Activated CD8-positive, alpha-beta T cell treated with anti-CD3 and anti-CD28 coated beads for 36 hours (primary cell): ENCODE results near the gene TUBA1B. TPM values are rescaled to one million over a fixed set of nuclear protein-coding genes. Genes with fewer than 3 reads are reported as not detected.
A peak's percentile ranks its signal among the peaks of the same experiment; 100 is the strongest.

Source experiments
- ATAC-seq: fragments of 200-7000 bp; cut with Tn5 transposase; one replicate; pipeline ENCODE4 v1.10.0; 2021; ENCODE audit warnings: mild to moderate bottlenecking, moderate library complexity
- CTCF ChIA-PET: fragments of 350-600 bp; sonication (Branson Sonifier 250); formaldehyde crosslinking; loops from one replicate; lab custom pipeline; 2021; ENCODE audit warnings: antibody characterized with exemption; lab: Charles Lee
- POLR2A ChIA-PET: fragments of 350-600 bp; sonication (Branson Sonifier 250); formaldehyde crosslinking; loops from one replicate; lab custom pipeline; 2021; ENCODE audit warnings: antibody characterized with exemption; lab: Charles Lee
- DNase-seq: peaks from one replicate; pipeline ENCODE4 v3.0.0-alpha.2; 2020
- H3K27ac Mint-ChIP-seq: one replicate; pipeline ENCODE4 v1.8.0; 2021; ENCODE audit warnings: mild to moderate bottlenecking, mixed read lengths
- H3K27me3 Mint-ChIP-seq: one replicate; pipeline ENCODE4 v1.8.0; 2021; ENCODE audit warnings: mixed read lengths
- H3K36me3 Mint-ChIP-seq: one replicate; pipeline ENCODE4 v1.8.0; 2021; ENCODE audit warnings: low read depth, mixed read lengths
- H3K4me1 Mint-ChIP-seq: one replicate; pipeline ENCODE4 v1.8.0; 2021; ENCODE audit warnings: low read depth, mixed read lengths
- H3K4me3 Mint-ChIP-seq: one replicate; pipeline ENCODE4 v1.8.0; 2021; ENCODE audit warnings: mild to moderate bottlenecking, moderate library complexity, mixed read lengths
- H3K9me3 Mint-ChIP-seq: one replicate; pipeline ENCODE4 v1.8.0; 2021; ENCODE audit warnings: mixed read lengths
- intact Hi-C: fragments of 100-400 bp; cut with micrococcal nuclease; formaldehyde crosslinking; loops from one replicate; pipeline ENCODE4 v1.10.0; 2022
- total RNA-seq, 2 experiments: library from RNA; stranded (reverse); gene quantifications; one replicate each; pipeline ENCODE4 v1.2.3, GENCODE V29; 2021
- TF ChIP-seq, protein P1 (sequence below): fragments of 200-600 bp; IDR thresholded peaks from one replicate; pipeline ENCODE4 v1.8.0; 2022; ENCODE audit warnings: antibody characterized with exemption, mild to moderate bottlenecking

TUBA1B gene
- total RNA-seq, 2 experiments from 2014 or later = 2,169 to 2,181 TPM

GRCh38 chr12:49098035-49098451 lies 33.2 kb downstream of the TUBA1B start:
- peaks cover 21% of the 10 kb centered on the region for H3K27me3 Mint-ChIP-seq
- peak; percentile 87 for ATAC-seq
- no peaks in the 10 kb centered on the region for H3K9me3 Mint-ChIP-seq
- intact Hi-C loops = loop anchor here (10.0 kb wide), 1 partner anchor 137 kb away; no protein-coding TSS in a partner anchor
- H3K4me3 Mint-ChIP-seq = no peak overlapping the region
- H3K36me3 Mint-ChIP-seq = peaks cover 8% of the 10 kb centered on the region
- no peak overlapping the region for H3K27ac Mint-ChIP-seq
- peaks cover 7% of the 10 kb centered on the region for H3K4me1 Mint-ChIP-seq
- TF ChIP-seq, protein P1, sequence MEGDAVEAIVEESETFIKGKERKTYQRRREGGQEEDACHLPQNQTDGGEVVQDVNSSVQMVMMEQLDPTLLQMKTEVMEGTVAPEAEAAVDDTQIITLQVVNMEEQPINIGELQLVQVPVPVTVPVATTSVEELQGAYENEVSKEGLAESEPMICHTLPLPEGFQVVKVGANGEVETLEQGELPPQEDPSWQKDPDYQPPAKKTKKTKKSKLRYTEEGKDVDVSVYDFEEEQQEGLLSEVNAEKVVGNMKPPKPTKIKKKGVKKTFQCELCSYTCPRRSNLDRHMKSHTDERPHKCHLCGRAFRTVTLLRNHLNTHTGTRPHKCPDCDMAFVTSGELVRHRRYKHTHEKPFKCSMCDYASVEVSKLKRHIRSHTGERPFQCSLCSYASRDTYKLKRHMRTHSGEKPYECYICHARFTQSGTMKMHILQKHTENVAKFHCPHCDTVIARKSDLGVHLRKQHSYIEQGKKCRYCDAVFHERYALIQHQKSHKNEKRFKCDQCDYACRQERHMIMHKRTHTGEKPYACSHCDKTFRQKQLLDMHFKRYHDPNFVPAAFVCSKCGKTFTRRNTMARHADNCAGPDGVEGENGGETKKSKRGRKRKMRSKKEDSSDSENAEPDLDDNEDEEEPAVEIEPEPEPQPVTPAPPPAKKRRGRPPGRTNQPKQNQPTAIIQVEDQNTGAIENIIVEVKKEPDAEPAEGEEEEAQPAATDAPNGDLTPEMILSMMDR = peak; percentile 87
- ChIA-PET CTCF (interaction anchor here (0.7 to 10.5 kb wide), 26 partner anchors 11 to 383 kb away, joined by 3 to 220 read pairs (median 6); partner anchors contain the start of genes ARF3, LMBR1L, RHEBL1 and TUBA1B), POLR2A (interaction anchor here (0.7 to 5.1 kb wide), 4 partner anchors 10 to 52 kb away, joined by 3 to 25 read pairs (median 6); partner anchors contain the start of gene TUBA1B)
- peak; percentile 81 for DNase-seq

DNA sequence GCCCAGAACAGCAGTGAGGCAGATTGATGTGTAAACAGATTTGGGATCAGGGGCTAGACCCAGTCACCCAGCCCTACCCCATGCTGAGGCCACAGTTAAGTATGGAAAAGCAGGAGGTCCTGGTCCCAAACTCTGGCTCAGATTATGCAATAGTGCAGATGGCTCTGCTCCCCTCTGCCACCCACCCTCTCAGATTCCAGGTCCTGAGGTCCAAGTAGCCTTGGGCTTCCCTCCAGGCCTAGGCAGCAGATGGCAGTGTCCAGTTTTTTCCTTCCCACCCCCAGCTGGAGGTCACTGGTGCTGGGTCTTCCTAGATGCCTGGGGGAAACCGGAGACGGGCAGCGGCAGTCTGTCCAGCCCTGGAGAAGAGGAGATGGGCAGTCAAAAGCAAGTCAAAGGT lies 33.8 kb downstream of the TUBA1B start:
- Mint-ChIP-seq H3K27me3 (peaks cover 26% of the 10 kb centered on the region), H3K36me3 (peaks cover 8% of the 10 kb centered on the region), H3K4me1 (peaks cover 10% of the 10 kb centered on the region), H3K9me3 (no peaks in the 10 kb centered on the region), H3K4me3 (no peak overlapping the region), H3K27ac (no peak overlapping the region)
- TF ChIP-seq, protein P1 = no peak
- CTCF ChIA-PET = interaction anchor here (1.4 to 10.5 kb wide), 13 partner anchors 11 to 255 kb away, joined by 3 to 220 read pairs (median 9); partner anchors contain the start of genes LMBR1L and RHEBL1
- POLR2A ChIA-PET = interaction anchor here (0.5 to 5.1 kb wide), 4 partner anchors 9 to 434 kb away, joined by 3 to 25 read pairs (median 6); partner anchors contain the start of gene TUBA1B
- DNase-seq (no peak), ATAC-seq (no peak)
- intact Hi-C loops = loop anchor here (2.0 to 10.0 kb wide), 2 partner anchors 33 to 137 kb away; no protein-coding TSS in a partner anchor

- Mint-ChIP-seq H3K4me3 (no peak overlapping the region), H3K27ac (no peak overlapping the region), H3K4me1 (peaks cover 31% of the 10 kb centered on the region), H3K27me3 (peaks cover 47% of the 10 kb centered on the region), H3K9me3 (no peaks in the 10 kb centered on the region), H3K36me3 (peaks cover 6% of the 10 kb centered on the region)
- ChIA-PET POLR2A (interaction anchor here (0.6 to 4.6 kb wide), 5 partner anchors 10 to 36 kb away, joined by 3 to 34 read pairs (median 9); partner anchors contain the start of gene TUBA1B), CTCF (interaction anchor here (0.8 to 10.5 kb wide), 10 partner anchors 9 to 100 kb away, joined by 3 to 220 read pairs (median 7); partner anchors contain the start of gene RHEBL1)
- TF ChIP-seq, protein P1 = no peak
- intact Hi-C loops = loop anchor here (5.0 to 10.0 kb wide), 2 partner anchors 98 to 140 kb away; partner anchors contain the start of gene DDN
- DNase-seq (no peak), ATAC-seq (no peak)
Measured at GRCh38 chr12:49094975-49095365, 36.2 kb downstream of the TUBA1B start.

DNA sequence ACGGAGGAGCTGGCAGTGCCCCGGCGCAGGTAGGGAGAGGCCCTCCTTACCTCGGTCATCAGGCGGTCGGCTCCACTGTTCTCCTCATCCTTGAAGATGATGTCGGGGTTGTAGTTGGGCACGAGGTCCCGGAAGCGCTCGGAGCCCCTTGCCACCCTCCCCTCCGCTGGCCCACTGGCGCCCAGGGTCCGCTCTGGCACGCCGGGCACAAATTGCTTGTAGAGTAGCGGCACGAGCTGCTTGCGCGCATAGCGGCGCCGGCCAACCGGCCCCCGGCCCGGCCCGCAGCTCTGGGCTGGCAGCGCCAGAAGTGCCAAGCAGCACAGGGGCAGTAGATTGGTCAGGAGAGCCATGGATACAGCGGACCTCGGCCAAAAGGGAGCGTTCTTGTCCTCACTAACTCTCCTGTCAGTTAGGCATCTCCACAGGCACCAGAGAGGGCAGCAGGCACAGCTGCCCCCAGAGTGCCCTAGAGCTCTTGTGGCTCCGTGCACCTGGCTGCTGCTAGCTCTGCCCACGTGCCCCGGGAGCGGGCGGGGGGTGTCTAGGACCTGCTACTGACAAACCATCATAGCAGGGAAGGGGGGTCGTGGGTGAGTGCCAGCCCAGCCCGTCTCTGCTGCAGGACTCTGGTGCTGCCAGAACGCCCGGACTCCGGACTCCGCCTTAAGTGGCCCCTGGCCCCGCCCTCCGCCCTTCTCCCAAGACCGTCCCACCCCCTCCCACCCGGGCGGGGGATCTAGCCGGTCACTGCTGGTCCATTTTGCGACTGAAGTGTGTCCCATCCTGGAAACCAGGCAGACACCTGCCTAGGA lies 36.8 kb downstream of the TUBA1B start, which contains the start of gene DHH:
Gene DHH, minus strand, starts transcription at position 642 of the 815 bp plus-strand sequence. Its CDS starts 289 bp downstream, at position 353.
- H3K9me3 Mint-ChIP-seq = no peaks in the 10 kb centered on the region
- DNase-seq (no peak), ATAC-seq (no peak)
- intact Hi-C loops = loop anchor here (5.0 to 10.0 kb wide), 2 partner anchors 97 to 140 kb away; partner anchors contain the start of gene DDN
- CTCF ChIA-PET = interaction anchor here (0.9 to 10.5 kb wide), 14 partner anchors 8 to 115 kb away, joined by 3 to 220 read pairs (median 7); partner anchors contain the start of gene RHEBL1
- peaks cover 35% of the 10 kb centered on the region for H3K4me1 Mint-ChIP-seq
- H3K4me3 Mint-ChIP-seq = no peak within 1 kb of the TSS
- H3K27me3 Mint-ChIP-seq = peaks cover 51% of the 10 kb centered on the region
- no peak within 1 kb of the TSS for H3K27ac Mint-ChIP-seq
- H3K36me3 Mint-ChIP-seq = peaks cover 5% of the 10 kb centered on the region
- TF ChIP-seq, protein P1 = no peak
- POLR2A ChIA-PET = interaction anchor here (0.6 to 4.6 kb wide), 9 partner anchors 11 to 129 kb away, joined by 3 to 34 read pairs (median 3); partner anchors contain the start of genes KMT2D, RHEBL1 and TUBA1B
